K562 (cell line): Measurements from ENCODE around the gene CLCN6. TPM values are rescaled to one million over a fixed set of nuclear protein-coding genes. Genes with fewer than 3 reads are reported as not detected.
A peak's percentile ranks its signal among the peaks of the same experiment; 100 is the strongest.
"Not testable (repeated sequence)": the region's sequence is repeated elsewhere in the genome, so short reads cannot be mapped to it uniquely, and the experiment has no call there.

ENCODE experiments used
- ARHGAP35 ChIP-seq: fragments of 450-650 bp; IDR thresholded peaks from 2 replicates; pipeline ENCODE4 v1.6.1; 2018; ENCODE audit not compliant: partially characterized antibody
- ARNT ChIP-seq, 2 experiments: fragments of 450-650 bp; IDR thresholded peaks; 2 replicates each; pipeline ENCODE4 v1.6.1; 2016; ENCODE audit warnings: mild to moderate bottlenecking in 1 of 2
- DNMT1 ChIP-seq: fragments of 450-650 bp; IDR thresholded peaks from 2 replicates; pipeline ENCODE4 v1.6.1; 2016; ENCODE audit warnings: antibody characterized with exemption, mild to moderate bottlenecking
- EHMT2 ChIP-seq: fragments of 450-650 bp; IDR thresholded peaks from 2 replicates; pipeline ENCODE4 v1.6.1; 2018; ENCODE audit warnings: antibody characterized with exemption
- FOXK2 ChIP-seq, 2 experiments: fragments of 450-650 bp; IDR thresholded peaks in 1 of 2; conservative IDR thresholded peaks in 1 of 2; 2 replicates each; pipeline ENCODE4 v1.6.1; 2016; ENCODE audit warnings: low read depth in 2 of 2, mild to moderate bottlenecking in 1 of 2
- FOXM1 ChIP-seq, 2 experiments: fragments of 450-650 bp in 1 of 2; sonication (generic) in 1 of 2; formaldehyde crosslinking in 1 of 2; IDR thresholded peaks; 2 replicates each; pipeline versions ENCODE4 v1.6.1 to v1.9.0; 2017 to 2022; ENCODE audit warnings: low read depth in 2 of 2, mild to moderate bottlenecking in 2 of 2, missing genetic modification reagents in 1 of 2, moderate library complexity in 1 of 2
- GABPB2 ChIP-seq: fragments of 250-450 bp; sonication (Bioruptor Pico); conservative IDR thresholded peaks from 2 replicates; pipeline ENCODE4 v1.5.1; 2021; ENCODE audit warnings: mild to moderate bottlenecking
- HLTF ChIP-seq: fragments of 450-650 bp; IDR thresholded peaks from 2 replicates; pipeline ENCODE4 v1.6.1; 2016
- JUN ChIP-seq, 2 experiments: sonication (generic) in 1 of 2; formaldehyde crosslinking in 1 of 2; IDR thresholded peaks; 2 replicates each; pipeline versions ENCODE4 v1.6.1 to v1.8.0; 2012 to 2022; ENCODE audit warnings: borderline replicate concordance in 2 of 2, mild to moderate bottlenecking in 2 of 2, improper control_type of control experiment in 1 of 2, low read depth in 1 of 2, low read length in 1 of 2, missing genetic modification reagents in 1 of 2
- KDM5B ChIP-seq: fragments of 200-600 bp; sonication (generic); IDR thresholded peaks from 2 replicates; pipeline ENCODE4 v1.6.1; 2012; ENCODE audit warnings: low read depth, mild to moderate bottlenecking, moderate library complexity, low read length, control low read depth, inconsistent platforms; ENCODE audit not compliant: insufficient replicate concordance
- LARP7 ChIP-seq: fragments of 450-650 bp; IDR thresholded peaks from 2 replicates; pipeline ENCODE4 v1.6.1; 2016
- MIER1 ChIP-seq: fragments of 450-650 bp; IDR thresholded peaks from 2 replicates; pipeline ENCODE4 v1.6.1; 2016; ENCODE audit warnings: antibody characterized with exemption, mild to moderate bottlenecking, low read depth
- MTA2 ChIP-seq: fragments of 450-650 bp; IDR thresholded peaks from 2 replicates; pipeline ENCODE4 v1.6.1; 2016; ENCODE audit warnings: low read depth
- PHF8 ChIP-seq: fragments of 200-600 bp; sonication (generic); IDR thresholded peaks from 2 replicates; pipeline ENCODE4 v1.6.1; 2012; ENCODE audit warnings: mixed run types, mild to moderate bottlenecking, inconsistent platforms, low read length, moderate library complexity, borderline replicate concordance
- POLR2B ChIP-seq: fragments of 450-650 bp; IDR thresholded peaks from 2 replicates; pipeline ENCODE4 v1.6.1; 2018; ENCODE audit warnings: low read depth; ENCODE audit not compliant: partially characterized antibody
- RAD21 ChIP-seq, 2 experiments: fragments of 250-450 bp in 1 of 2; fragments of 450-650 bp in 1 of 2; sonication (Bioruptor Pico) in 1 of 2; formaldehyde crosslinking in 1 of 2; IDR thresholded peaks in 1 of 2; conservative IDR thresholded peaks in 1 of 2; 2 replicates each; pipeline versions ENCODE4 v1.4.0 to v1.8.0; 2020 to 2022; ENCODE audit warnings: mild to moderate bottlenecking in 2 of 2, moderate library complexity in 1 of 2
- TRIM28 ChIP-seq: fragments of 450-650 bp; IDR thresholded peaks from 2 replicates; pipeline ENCODE4 v1.6.1; 2017
- ZNF124 ChIP-seq: sonication (generic); formaldehyde crosslinking; IDR thresholded peaks from 2 replicates; pipeline ENCODE4 v1.8.1; 2022; ENCODE audit warnings: missing genetic modification reagents
- polyA plus RNA-seq, 8 experiments: library from polyadenylated mRNA; depleted of rRNA in 4 of 8; stranded (reverse) in 5 of 8; unstranded in 3 of 8; fragments of >200 nt; fragmentation: Nextera tagmentation in 2 of 8; fragmentation: Illumina TruSeq in 1 of 8; extraction: Ambion mirVana in 2 of 8; extraction: Trizol in 1 of 8; gene quantifications; 2 replicates each; pipeline versions ENCODE4 v1.2.1 to v1.2.3, GENCODE V29; 2011 to 2014; ENCODE audit warnings: inconsistent platforms in 1 of 8, missing spikeins in 1 of 8
- total RNA-seq, 7 experiments: library from RNA; depleted of rRNA in 6 of 7; stranded (reverse); fragments of >200 nt in 6 of 7; fragmentation: Illumina TruSeq in 2 of 7; extraction: Trizol in 2 of 7; gene quantifications; 2 replicates each; pipeline versions ENCODE4 v1.2.1 to v1.2.3, GENCODE V29; 2011 to 2021; ENCODE audit warnings: low replicate concordance in 1 of 7
- TF ChIP-seq, protein P1 (sequence below): IDR thresholded peaks from 2 replicates; pipeline ENCODE4 v1.6.1; 2016; ENCODE audit warnings: missing genetic modification characterization, missing compliant biosample characterization
- TF ChIP-seq, protein P2 (sequence below), 2 experiments: fragments of 450-650 bp; IDR thresholded peaks; 2 replicates each; pipeline ENCODE4 v1.6.1; 2016
- TF ChIP-seq, protein P3 (sequence below): fragments of 450-650 bp; conservative IDR thresholded peaks from 2 replicates; pipeline ENCODE4 v1.6.1; 2016; ENCODE audit warnings: missing genetic modification characterization, low read depth, mild to moderate bottlenecking, missing compliant biosample characterization, moderate library complexity
- TF ChIP-seq, protein P4 (sequence below): fragments of 450-650 bp; IDR thresholded peaks from 2 replicates; pipeline ENCODE4 v1.6.1; 2016; ENCODE audit warnings: low read depth, mild to moderate bottlenecking, moderate library complexity

The CLCN6 gene
- total and polyA plus RNA-seq, 9 of the 15 experiments (the other 6 are each of a cell fraction or from before 2014, with no cell fraction given): 2.0 to 21.8 (median 13.6) TPM

DNA sequence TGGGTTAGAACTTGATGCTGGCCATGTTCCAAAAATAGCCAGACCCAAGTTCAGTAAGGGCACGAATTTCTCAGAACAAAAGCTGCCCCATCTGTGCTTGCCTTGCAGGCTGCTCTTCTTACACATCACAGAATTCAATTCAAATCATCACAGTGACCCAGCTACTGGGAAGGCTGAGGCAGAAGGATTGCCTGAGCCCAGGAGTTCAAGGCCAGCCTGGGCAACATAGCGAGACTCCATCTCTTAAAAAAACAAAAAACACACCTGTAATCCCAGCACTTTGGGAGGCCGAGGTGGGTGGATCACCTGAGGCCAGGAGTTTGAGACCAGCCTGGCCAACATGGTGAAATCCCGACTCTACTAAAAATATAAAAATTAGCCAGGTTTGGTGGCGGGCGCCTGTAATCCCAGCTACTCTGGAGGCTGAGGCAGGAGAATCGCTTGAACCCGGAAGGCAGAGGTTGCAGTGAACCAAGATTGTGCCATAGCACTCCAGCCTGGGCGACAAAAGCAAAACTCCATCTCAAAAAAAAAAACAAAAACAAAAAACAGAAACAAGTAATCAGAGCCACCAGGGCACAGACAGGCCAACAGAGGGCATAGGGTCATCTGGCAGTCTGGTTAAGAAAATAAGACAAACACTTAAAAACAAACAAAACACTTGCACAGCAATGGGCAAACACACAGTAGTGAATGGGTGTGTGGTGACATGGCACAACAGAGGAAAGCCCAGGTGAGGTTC lies 1.9 kb upstream of the CLCN6 start (continued):
- TF ChIP-seq, protein P1, sequence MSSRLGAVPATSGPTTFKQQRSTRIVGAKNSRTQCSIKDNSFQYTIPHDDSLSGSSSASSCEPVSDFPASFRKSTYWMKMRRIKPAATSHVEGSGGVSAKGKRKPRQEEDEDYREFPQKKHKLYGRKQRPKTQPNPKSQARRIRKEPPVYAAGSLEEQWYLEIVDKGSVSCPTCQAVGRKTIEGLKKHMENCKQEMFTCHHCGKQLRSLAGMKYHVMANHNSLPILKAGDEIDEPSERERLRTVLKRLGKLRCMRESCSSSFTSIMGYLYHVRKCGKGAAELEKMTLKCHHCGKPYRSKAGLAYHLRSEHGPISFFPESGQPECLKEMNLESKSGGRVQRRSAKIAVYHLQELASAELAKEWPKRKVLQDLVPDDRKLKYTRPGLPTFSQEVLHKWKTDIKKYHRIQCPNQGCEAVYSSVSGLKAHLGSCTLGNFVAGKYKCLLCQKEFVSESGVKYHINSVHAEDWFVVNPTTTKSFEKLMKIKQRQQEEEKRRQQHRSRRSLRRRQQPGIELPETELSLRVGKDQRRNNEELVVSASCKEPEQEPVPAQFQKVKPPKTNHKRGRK (tag): 0 out of 2 replicates have a peak, but pooled peaks have one; percentile 24
- TF ChIP-seq MIER1 (peak; percentile 43; the same call in 1 of the 2 replicates), POLR2B (peak; percentile 56), ARNT (IDR thresholded peaks at IDR 0.05) (0 out of 4 replicates have a peak, but pooled peaks of 1 of the 2 experiments have one; percentile 8), FOXM1 (IDR thresholded peaks at IDR 0.05; ENCODE audit: low read depth) (0 out of 2 replicates have a peak, but pooled peaks have one; percentile 10), FOXK2 (conservative IDR thresholded peaks at IDR 0.05 in 1 of 2, IDR thresholded peaks at IDR 0.05 in 1 of 2; ENCODE audit: low read depth in 2 of 2) (peak in 1 of 2 experiments; percentile 37; a peak in 1 of 4 replicates), KDM5B (peak; percentile 36), HLTF (peak; percentile 66; the same call in 1 of the 2 replicates), GABPB2 (CRISPR knock-in tag) (peak; percentile 58; the same call in 1 of the 2 replicates), LARP7 (peak; percentile 93), TRIM28 (0 out of 2 replicates have a peak, but pooled peaks have one; percentile 5), JUN (CRISPR knock-in tag; IDR thresholded peaks at IDR 0.05; ENCODE audit: borderline replicate concordance) (0 out of 2 replicates have a peak, but pooled peaks have one; percentile 21), ZNF124 (CRISPR knock-in tag) (0 out of 2 replicates have a peak, but pooled peaks have one; percentile 62), RAD21 (CRISPR knock-in tag; conservative IDR thresholded peaks at IDR 0.05 in 1 of 2, IDR thresholded peaks at IDR 0.05 in 1 of 2) (peak in 1 of 2 experiments; percentile 1; a peak in 1 of 4 replicates), DNMT1 (0 out of 2 replicates have a peak, but pooled peaks have one; percentile 85), EHMT2 (0 out of 2 replicates have a peak, but pooled peaks have one; percentile 44), ARHGAP35 (peak; percentile 2), MTA2 (0 out of 2 replicates have a peak, but pooled peaks have one; percentile 15), PHF8 (0 out of 2 replicates have a peak, but pooled peaks have one; percentile 6)
- TF ChIP-seq FOXM1 (CRISPR knock-in tag; IDR thresholded peaks at IDR 0.05; ENCODE audit: low read depth); JUN (IDR thresholded peaks at IDR 0.05; ENCODE audit: borderline replicate concordance, low read depth, low read length): not testable (repeated sequence)
- TF ChIP-seq, protein P2, sequence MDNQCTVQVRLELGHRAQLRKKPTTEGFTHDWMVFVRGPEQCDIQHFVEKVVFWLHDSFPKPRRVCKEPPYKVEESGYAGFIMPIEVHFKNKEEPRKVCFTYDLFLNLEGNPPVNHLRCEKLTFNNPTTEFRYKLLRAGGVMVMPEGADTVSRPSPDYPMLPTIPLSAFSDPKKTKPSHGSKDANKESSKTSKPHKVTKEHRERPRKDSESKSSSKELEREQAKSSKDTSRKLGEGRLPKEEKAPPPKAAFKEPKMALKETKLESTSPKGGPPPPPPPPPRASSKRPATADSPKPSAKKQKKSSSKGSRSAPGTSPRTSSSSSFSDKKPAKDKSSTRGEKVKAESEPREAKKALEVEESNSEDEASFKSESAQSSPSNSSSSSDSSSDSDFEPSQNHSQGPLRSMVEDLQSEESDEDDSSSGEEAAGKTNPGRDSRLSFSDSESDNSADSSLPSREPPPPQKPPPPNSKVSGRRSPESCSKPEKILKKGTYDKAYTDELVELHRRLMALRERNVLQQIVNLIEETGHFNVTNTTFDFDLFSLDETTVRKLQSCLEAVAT (IDR thresholded peaks at IDR 0.05): peak; percentile 74 to 90
- TF ChIP-seq, protein P3, sequence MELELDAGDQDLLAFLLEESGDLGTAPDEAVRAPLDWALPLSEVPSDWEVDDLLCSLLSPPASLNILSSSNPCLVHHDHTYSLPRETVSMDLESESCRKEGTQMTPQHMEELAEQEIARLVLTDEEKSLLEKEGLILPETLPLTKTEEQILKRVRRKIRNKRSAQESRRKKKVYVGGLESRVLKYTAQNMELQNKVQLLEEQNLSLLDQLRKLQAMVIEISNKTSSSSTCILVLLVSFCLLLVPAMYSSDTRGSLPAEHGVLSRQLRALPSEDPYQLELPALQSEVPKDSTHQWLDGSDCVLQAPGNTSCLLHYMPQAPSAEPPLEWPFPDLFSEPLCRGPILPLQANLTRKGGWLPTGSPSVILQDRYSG: 0 out of 2 replicates have a peak, but pooled peaks have one; percentile 62
- TF ChIP-seq, protein P4, sequence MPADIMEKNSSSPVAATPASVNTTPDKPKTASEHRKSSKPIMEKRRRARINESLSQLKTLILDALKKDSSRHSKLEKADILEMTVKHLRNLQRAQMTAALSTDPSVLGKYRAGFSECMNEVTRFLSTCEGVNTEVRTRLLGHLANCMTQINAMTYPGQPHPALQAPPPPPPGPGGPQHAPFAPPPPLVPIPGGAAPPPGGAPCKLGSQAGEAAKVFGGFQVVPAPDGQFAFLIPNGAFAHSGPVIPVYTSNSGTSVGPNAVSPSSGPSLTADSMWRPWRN: 0 out of 2 replicates have a peak, but pooled peaks have one; percentile 4
